ENCODE results near the gene CHN1. TPM values are rescaled to one million over a fixed set of nuclear protein-coding genes. Genes with fewer than 3 reads are reported as not detected.

The CHN1 gene
- polyA plus RNA-seq, 1 donor: 8.2 TPM

DNA sequence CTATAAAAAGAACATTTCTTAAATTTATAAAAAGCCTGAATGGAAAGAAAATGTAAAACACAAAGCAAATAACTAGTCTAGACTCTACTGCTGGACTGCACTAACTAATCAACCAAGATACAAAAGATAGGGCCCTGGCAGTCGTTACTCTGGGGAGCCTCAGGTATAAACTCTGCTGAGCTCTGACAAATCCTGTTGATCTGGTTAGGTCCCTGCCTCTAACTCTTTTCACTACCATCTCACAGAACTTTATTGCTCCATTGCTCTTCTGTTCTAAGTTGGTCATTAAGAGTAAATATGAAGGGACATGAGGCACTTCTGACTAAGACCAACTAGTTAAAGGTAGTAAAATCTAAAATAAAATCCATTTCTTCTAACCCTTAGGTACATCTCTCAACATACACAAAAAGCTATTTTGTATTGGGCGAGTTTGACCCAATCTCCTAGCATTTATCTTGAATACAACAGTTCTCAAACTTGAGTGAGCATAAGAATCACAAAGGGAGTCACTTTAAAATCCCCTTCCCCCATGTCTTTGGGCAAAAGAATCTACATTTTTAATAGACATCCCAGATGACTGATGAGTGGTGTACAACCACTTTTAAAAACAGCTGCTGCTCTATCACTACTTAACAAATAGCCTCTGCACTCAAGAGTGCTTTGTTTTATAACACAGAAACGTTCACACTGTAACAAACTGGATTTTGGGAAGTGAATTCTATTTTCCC is 2.5 kb downstream of the CHN1 start:
- H3K27ac ChIP-seq (ENCODE audit: low read length): no peak overlapping the region
- WGBS (ENCODE audit: insufficient coverage, low lambda C conversion rate): no CpG with 5 or more reads among the region's 3 CpGs
- peaks cover 48% of the 10 kb centered on the region for H3K27me3 ChIP-seq (ENCODE audit: control insufficient read depth, insufficient read depth, low read length)
- H3K36me3 ChIP-seq (ENCODE audit: control insufficient read depth, insufficient read depth, low read length): no peaks in the 10 kb centered on the region
- no peaks in the 10 kb centered on the region for H3K4me1 ChIP-seq (ENCODE audit: control insufficient read depth, insufficient read depth, low read length)
- no peaks in the 10 kb centered on the region for H3K9me3 ChIP-seq (ENCODE audit: control insufficient read depth, low read depth, low read length)
- DNase-seq: no peak
- no peak overlapping the region for H3K4me3 ChIP-seq (ENCODE audit: low read length)

- WGBS (ENCODE audit: insufficient coverage, low lambda C conversion rate): no CpG with 5 or more reads among the region's 4 CpGs
- Histone ChIP-seq H3K36me3 (ENCODE audit: control insufficient read depth, insufficient read depth, low read length) (no peaks in the 10 kb centered on the region), H3K27ac (ENCODE audit: low read length) (no peak overlapping the region), H3K4me3 (ENCODE audit: low read length) (no peak overlapping the region), H3K27me3 (ENCODE audit: control insufficient read depth, insufficient read depth, low read length) (peaks cover 40% of the 10 kb centered on the region), H3K9me3 (ENCODE audit: control insufficient read depth, low read depth, low read length) (no peaks in the 10 kb centered on the region), H3K4me1 (ENCODE audit: control insufficient read depth, insufficient read depth, low read length) (no peaks in the 10 kb centered on the region)
- no peak for DNase-seq
These were observed 3.6 kb downstream of the CHN1 start for GRCh38 chr2:175001566-175001965.

- no peak for DNase-seq
- H3K27me3 ChIP-seq (ENCODE audit: control insufficient read depth, insufficient read depth, low read length): peaks cover 4% of the 10 kb centered on the region
- no peak overlapping the region for H3K4me3 ChIP-seq (ENCODE audit: low read length)
- no peaks in the 10 kb centered on the region for H3K9me3 ChIP-seq (ENCODE audit: control insufficient read depth, low read depth, low read length)
- H3K36me3 ChIP-seq (ENCODE audit: control insufficient read depth, insufficient read depth, low read length): no peaks in the 10 kb centered on the region
- H3K4me1 ChIP-seq (ENCODE audit: control insufficient read depth, insufficient read depth, low read length): no peaks in the 10 kb centered on the region
- no CpG with 5 or more reads among the region's 3 CpGs for WGBS (ENCODE audit: insufficient coverage, low lambda C conversion rate)
- no peak overlapping the region for H3K27ac ChIP-seq (ENCODE audit: low read length)
These were observed 8.1 kb downstream of the CHN1 start for GRCh38 chr2:174997110-174997509.

- Histone ChIP-seq H3K9me3 (ENCODE audit: control insufficient read depth, low read depth, low read length) (no peaks in the 10 kb centered on the region), H3K27me3 (ENCODE audit: control insufficient read depth, insufficient read depth, low read length) (peaks cover 3% of the 10 kb centered on the region), H3K4me1 (ENCODE audit: control insufficient read depth, insufficient read depth, low read length) (no peaks in the 10 kb centered on the region), H3K4me3 (ENCODE audit: low read length) (no peak overlapping the region), H3K27ac (ENCODE audit: low read length) (no peak overlapping the region), H3K36me3 (ENCODE audit: control insufficient read depth, insufficient read depth, low read length) (no peaks in the 10 kb centered on the region)
- no peak for DNase-seq
- WGBS (ENCODE audit: insufficient coverage, low lambda C conversion rate): 100% methylated on average over 1 of the region's 2 CpGs
These were observed 8.6 kb downstream of the CHN1 start for GRCh38 chr2:174996622-174997021.

DNA sequence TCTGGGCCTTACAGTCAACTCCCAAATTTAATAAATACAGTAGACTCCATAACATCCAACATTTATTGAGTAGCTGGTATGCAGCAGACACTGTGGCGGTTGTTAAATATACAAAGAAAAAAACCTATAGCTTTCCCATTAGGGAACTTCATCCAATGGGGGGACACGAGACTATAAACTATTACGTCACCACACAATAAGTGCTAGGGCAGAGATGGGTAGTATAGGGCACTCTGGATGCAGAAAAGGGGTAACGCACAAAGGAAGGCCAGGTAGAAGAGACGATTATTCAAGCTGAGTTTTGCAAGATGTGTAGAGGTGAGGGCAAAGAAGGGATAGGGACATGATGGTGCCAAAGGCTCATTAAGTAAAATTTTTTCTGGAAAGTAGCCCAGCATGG is 10.8 kb downstream of the CHN1 start:
- H3K36me3 ChIP-seq (ENCODE audit: control insufficient read depth, insufficient read depth, low read length): no peaks in the 10 kb centered on the region
- H3K9me3 ChIP-seq (ENCODE audit: control insufficient read depth, low read depth, low read length): no peaks in the 10 kb centered on the region
- no peak overlapping the region for H3K27ac ChIP-seq (ENCODE audit: low read length)
- 75% methylated on average over 4 of the region's 5 CpGs for WGBS (ENCODE audit: insufficient coverage, low lambda C conversion rate)
- no peaks in the 10 kb centered on the region for H3K27me3 ChIP-seq (ENCODE audit: control insufficient read depth, insufficient read depth, low read length)
- no peak for DNase-seq
- no peaks in the 10 kb centered on the region for H3K4me1 ChIP-seq (ENCODE audit: control insufficient read depth, insufficient read depth, low read length)
- H3K4me3 ChIP-seq (ENCODE audit: low read length): no peak overlapping the region

DNA sequence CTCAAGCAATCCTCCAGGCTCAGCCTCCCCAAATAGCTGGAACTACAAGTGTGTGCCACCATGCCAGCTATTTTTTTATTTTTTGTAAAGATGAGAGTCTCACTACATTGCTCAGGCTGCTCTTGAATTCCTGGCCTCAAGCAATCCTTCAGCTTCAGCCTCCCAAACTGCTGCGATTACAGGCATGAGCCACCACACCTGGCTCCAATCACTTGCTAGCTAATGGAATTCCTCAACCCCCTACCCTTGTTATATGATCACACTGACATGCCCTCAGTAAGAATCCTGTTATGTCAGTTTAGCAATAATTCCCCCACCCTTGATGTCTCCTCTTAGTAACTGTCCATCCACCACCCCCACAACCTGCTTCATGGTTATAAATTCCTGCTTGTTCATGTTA is 12.3 kb downstream of the CHN1 start:
- no CpG with 5 or more reads among the region's 1 CpG for whole genome bisulfite sequencing (ENCODE audit: insufficient coverage, low lambda C conversion rate)
- no peaks in the 10 kb centered on the region for H3K36me3 ChIP-seq (ENCODE audit: control insufficient read depth, insufficient read depth, low read length)
- no peaks in the 10 kb centered on the region for H3K9me3 ChIP-seq (ENCODE audit: control insufficient read depth, low read depth, low read length)

GRCh38 chr2:174985614-174986013 is 19.6 kb downstream of the CHN1 start:
- no peak overlapping the region for H3K4me3 ChIP-seq (ENCODE audit: low read length)
- no peak overlapping the region for H3K27ac ChIP-seq (ENCODE audit: low read length)
- 83% methylated on average over 1 of the region's 2 CpGs for WGBS (ENCODE audit: insufficient coverage, low lambda C conversion rate)
- no peaks in the 10 kb centered on the region for H3K4me1 ChIP-seq (ENCODE audit: control insufficient read depth, insufficient read depth, low read length)
- DNase-seq: no peak
- no peaks in the 10 kb centered on the region for H3K9me3 ChIP-seq (ENCODE audit: control insufficient read depth, low read depth, low read length)
- H3K27me3 ChIP-seq (ENCODE audit: control insufficient read depth, insufficient read depth, low read length): no peaks in the 10 kb centered on the region
- no peaks in the 10 kb centered on the region for H3K36me3 ChIP-seq (ENCODE audit: control insufficient read depth, insufficient read depth, low read length)

More for the DNA sequence above, 12.3 kb downstream of the CHN1 start:
- Histone ChIP-seq H3K27ac (ENCODE audit: low read length) (no peak overlapping the region), H3K27me3 (ENCODE audit: control insufficient read depth, insufficient read depth, low read length) (no peaks in the 10 kb centered on the region), H3K4me3 (ENCODE audit: low read length) (no peak overlapping the region), H3K4me1 (ENCODE audit: control insufficient read depth, insufficient read depth, low read length) (no peaks in the 10 kb centered on the region)
- no peak for DNase-seq

- H3K27ac ChIP-seq (ENCODE audit: low read length): no peak overlapping the region
- no peaks in the 10 kb centered on the region for H3K4me1 ChIP-seq (ENCODE audit: control insufficient read depth, insufficient read depth, low read length)
- 50% methylated on average over 1 of the region's 4 CpGs for WGBS (ENCODE audit: insufficient coverage, low lambda C conversion rate)
- no peaks in the 10 kb centered on the region for H3K36me3 ChIP-seq (ENCODE audit: control insufficient read depth, insufficient read depth, low read length)
- no peaks in the 10 kb centered on the region for H3K9me3 ChIP-seq (ENCODE audit: control insufficient read depth, low read depth, low read length)
- no peaks in the 10 kb centered on the region for H3K27me3 ChIP-seq (ENCODE audit: control insufficient read depth, insufficient read depth, low read length)
- no peak for DNase-seq
- H3K4me3 ChIP-seq (ENCODE audit: low read length): no peak overlapping the region
These were observed 20.6 kb downstream of the CHN1 start for GRCh38 chr2:174984561-174984960.

DNA sequence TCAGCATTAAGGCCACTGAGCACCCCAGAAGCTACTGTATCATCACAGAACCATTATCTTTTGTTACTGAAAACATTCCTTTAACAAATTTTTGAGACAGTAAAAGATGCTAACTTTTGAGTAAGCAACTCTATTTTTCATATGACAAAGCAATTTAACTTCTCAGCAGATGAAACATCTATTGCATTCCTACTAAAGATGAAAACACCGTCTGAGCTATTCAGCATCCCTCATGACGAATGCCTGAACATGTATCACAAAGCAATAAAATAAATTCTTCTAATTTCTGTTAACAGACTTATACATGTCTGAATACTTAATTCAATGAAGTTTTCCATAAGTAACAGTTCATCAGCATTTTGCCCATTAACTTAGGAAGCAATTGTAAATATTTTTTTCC is 23.9 kb downstream of the CHN1 start:
- Histone ChIP-seq H3K36me3 (ENCODE audit: control insufficient read depth, insufficient read depth, low read length) (no peaks in the 10 kb centered on the region), H3K9me3 (ENCODE audit: control insufficient read depth, low read depth, low read length) (no peaks in the 10 kb centered on the region), H3K4me1 (ENCODE audit: control insufficient read depth, insufficient read depth, low read length) (no peaks in the 10 kb centered on the region), H3K27ac (ENCODE audit: low read length) (no peak overlapping the region), H3K4me3 (ENCODE audit: low read length) (no peak overlapping the region), H3K27me3 (ENCODE audit: control insufficient read depth, insufficient read depth, low read length) (no peaks in the 10 kb centered on the region)
- DNase-seq: no peak
- WGBS (ENCODE audit: insufficient coverage, low lambda C conversion rate): 80% methylated on average over 2 of the region's 2 CpGs

GRCh38 chr2:174979996-174980395 is 25.2 kb downstream of the CHN1 start:
- no peak for DNase-seq
- Histone ChIP-seq H3K9me3 (ENCODE audit: control insufficient read depth, low read depth, low read length) (no peaks in the 10 kb centered on the region), H3K4me3 (ENCODE audit: low read length) (no peak overlapping the region), H3K36me3 (ENCODE audit: control insufficient read depth, insufficient read depth, low read length) (no peaks in the 10 kb centered on the region), H3K27ac (ENCODE audit: low read length) (no peak overlapping the region), H3K4me1 (ENCODE audit: control insufficient read depth, insufficient read depth, low read length) (no peaks in the 10 kb centered on the region), H3K27me3 (ENCODE audit: control insufficient read depth, insufficient read depth, low read length) (no peaks in the 10 kb centered on the region)
- no CpG with 5 or more reads among the region's 1 CpG for WGBS (ENCODE audit: insufficient coverage, low lambda C conversion rate)

- Histone ChIP-seq H3K4me3 (ENCODE audit: low read length) (no peak overlapping the region), H3K36me3 (ENCODE audit: control insufficient read depth, insufficient read depth, low read length) (no peaks in the 10 kb centered on the region), H3K27me3 (ENCODE audit: control insufficient read depth, insufficient read depth, low read length) (no peaks in the 10 kb centered on the region), H3K27ac (ENCODE audit: low read length) (no peak overlapping the region), H3K4me1 (ENCODE audit: control insufficient read depth, insufficient read depth, low read length) (peaks cover under 1% of the 10 kb centered on the region), H3K9me3 (ENCODE audit: control insufficient read depth, low read depth, low read length) (no peaks in the 10 kb centered on the region)
- no peak for DNase-seq
- no CpG with 5 or more reads among the region's 2 CpGs for WGBS (ENCODE audit: insufficient coverage, low lambda C conversion rate)
These were observed 27.8 kb downstream of the CHN1 start for GRCh38 chr2:174977364-174977763.
